ENCODE results near the gene IGF2. TPM values are rescaled to one million over a fixed set of nuclear protein-coding genes. Genes with fewer than 3 reads are reported as not detected.
"Not testable (repeated sequence)": the region's sequence is repeated elsewhere in the genome, so short reads cannot be mapped to it uniquely, and the experiment has no call there.

Gene IGF2
- polyA plus RNA-seq, 1 donor = 319 TPM

DNA sequence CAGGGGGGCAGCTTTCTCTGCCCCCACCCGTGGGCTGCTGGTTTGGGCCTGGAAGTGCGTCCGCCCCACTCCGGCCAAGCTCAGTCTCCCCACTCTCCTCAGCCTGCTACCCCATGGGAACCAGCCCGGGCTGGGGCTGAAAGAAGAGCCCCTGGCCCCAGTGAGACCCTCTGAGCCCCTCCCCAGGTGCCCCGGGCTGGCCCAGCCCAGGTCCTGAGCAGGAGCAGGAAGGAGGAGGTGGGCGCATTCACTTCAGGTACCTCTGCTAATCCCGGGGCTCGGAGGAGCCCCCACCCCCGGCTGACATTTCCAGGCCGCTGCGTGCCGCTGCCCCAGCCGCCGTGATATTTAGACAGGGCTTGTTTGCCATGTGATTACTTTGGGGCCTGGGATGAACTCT is 41.2 kb upstream of the IGF2 start:
- DNase-seq = no peak
- H3K4me3 ChIP-seq (ENCODE audit: low read length) = no peak overlapping the region
- no peak overlapping the region for H3K27ac ChIP-seq (ENCODE audit: low read length)
- no peaks in the 10 kb centered on the region for H3K4me1 ChIP-seq (ENCODE audit: control insufficient read depth, insufficient read depth, low read length)
- no peaks in the 10 kb centered on the region for H3K36me3 ChIP-seq (ENCODE audit: control insufficient read depth, insufficient read depth, low read length)
- H3K9me3 ChIP-seq (ENCODE audit: control insufficient read depth, low read depth, low read length) = no peaks in the 10 kb centered on the region
- no CpG with 5 or more reads among the region's 15 CpGs for WGBS (ENCODE audit: insufficient coverage, low lambda C conversion rate)
- H3K27me3 ChIP-seq (ENCODE audit: control insufficient read depth, insufficient read depth, low read length) = peaks cover 4% of the 10 kb centered on the region

DNA sequence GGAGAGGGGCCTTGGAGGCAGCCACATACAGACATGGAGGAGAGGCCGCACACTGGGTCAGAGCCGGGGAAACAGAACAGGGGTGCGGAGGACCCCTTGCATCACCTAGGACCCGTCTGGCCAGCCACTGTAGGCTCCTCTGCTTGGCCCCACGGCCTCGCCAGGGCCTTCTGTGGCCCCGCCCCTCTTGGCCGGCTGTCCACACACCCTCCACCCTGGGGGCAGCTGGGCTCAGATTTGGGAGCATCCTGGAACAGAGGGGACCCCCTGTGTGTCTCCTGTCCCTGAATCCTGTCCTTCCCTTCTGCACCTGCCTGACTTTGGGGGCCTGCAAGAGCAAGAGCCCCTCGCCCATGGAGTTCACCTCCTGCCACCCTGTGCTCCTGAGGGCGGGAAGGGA is 40.3 kb upstream of the IGF2 start:
- Histone ChIP-seq H3K36me3 (ENCODE audit: control insufficient read depth, insufficient read depth, low read length) (no peaks in the 10 kb centered on the region), H3K4me1 (ENCODE audit: control insufficient read depth, insufficient read depth, low read length) (no peaks in the 10 kb centered on the region), H3K27me3 (ENCODE audit: control insufficient read depth, insufficient read depth, low read length) (peaks cover 4% of the 10 kb centered on the region), H3K4me3 (ENCODE audit: low read length) (no peak overlapping the region), H3K27ac (ENCODE audit: low read length) (no peak overlapping the region), H3K9me3 (ENCODE audit: control insufficient read depth, low read depth, low read length) (no peaks in the 10 kb centered on the region)
- DNase-seq = no peak
- no CpG with 5 or more reads among the region's 10 CpGs for WGBS (ENCODE audit: insufficient coverage, low lambda C conversion rate)

DNA sequence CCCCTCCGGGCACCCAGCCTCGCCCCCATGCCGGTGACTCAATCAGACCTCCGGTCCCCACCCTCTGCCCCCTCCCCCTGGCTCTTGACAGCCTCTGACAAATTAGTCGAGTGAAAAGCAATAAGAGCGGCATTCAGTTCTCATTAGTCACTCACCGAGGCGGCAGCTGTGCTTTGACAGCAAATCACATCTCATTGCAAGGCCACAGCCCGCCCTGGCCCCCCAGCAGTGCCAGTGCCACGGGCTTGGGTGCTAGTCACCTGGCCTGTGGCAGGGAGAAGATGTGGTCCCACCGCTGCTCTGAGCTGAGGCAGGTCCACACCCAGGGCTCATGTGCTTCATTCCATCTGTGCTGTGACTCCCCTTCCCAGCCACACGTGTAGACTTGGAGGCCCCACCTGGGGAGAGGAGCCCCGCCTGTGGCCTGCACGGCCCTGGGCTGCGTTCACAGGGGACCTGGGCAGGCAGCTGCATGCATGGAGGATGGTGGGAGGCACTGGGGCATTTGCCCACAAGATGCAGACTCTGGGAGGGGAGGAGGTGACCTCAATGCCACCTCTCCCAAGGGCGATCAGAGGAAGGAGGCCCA is 39.8 kb upstream of the IGF2 start:
- H3K36me3 ChIP-seq (ENCODE audit: control insufficient read depth, insufficient read depth, low read length) = no peaks in the 10 kb centered on the region
- no peaks in the 10 kb centered on the region for H3K4me1 ChIP-seq (ENCODE audit: control insufficient read depth, insufficient read depth, low read length)
- H3K27me3 ChIP-seq (ENCODE audit: control insufficient read depth, insufficient read depth, low read length) = peaks cover 2% of the 10 kb centered on the region
- peak in 1 of 2 donors; percentile 39 for DNase-seq
- no CpG with 5 or more reads among the region's 16 CpGs for WGBS (ENCODE audit: insufficient coverage, low lambda C conversion rate)
- no peaks in the 10 kb centered on the region for H3K9me3 ChIP-seq (ENCODE audit: control insufficient read depth, low read depth, low read length)
- H3K4me3 ChIP-seq (ENCODE audit: low read length) = no peak overlapping the region
- no peak overlapping the region for H3K27ac ChIP-seq (ENCODE audit: low read length)

DNA sequence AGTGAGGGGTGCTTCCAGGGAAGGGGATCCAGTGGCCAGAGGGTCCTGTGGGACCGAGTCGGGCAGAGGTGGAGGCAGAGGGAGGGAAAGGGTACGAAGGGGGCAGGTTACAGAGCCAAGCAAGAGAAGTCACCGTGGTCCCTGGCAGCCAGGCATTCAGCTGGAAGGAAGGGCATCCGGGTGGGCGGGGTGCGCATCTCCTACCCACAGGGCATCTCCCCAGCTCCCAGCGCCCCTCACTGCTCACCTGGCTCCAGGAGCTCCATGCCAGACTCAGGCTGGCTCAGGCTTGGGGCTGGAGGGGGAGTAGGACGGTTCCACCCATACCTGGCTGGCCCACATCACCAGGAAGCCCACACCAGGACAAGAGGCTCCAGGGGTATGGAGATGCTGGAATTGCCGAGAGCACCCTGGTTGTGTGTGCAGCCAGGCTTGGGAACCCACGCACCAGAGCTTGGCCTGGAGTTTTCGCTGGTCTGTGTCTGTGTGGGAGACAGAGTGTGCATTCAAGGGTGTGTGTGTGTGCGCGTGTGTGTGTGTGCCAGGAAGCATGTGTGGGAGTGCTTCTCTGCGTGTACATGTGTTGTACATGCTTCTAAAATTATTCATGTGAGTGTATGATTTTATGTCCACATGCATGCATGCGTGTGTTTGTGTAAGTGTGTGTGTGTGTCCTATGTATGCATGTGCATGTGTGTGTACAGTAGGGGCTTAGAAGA is 39.0 kb upstream of the IGF2 start:
- H3K27me3 ChIP-seq (ENCODE audit: control insufficient read depth, insufficient read depth, low read length); H3K4me1 ChIP-seq (ENCODE audit: control insufficient read depth, insufficient read depth, low read length); H3K4me3 ChIP-seq (ENCODE audit: low read length); H3K27ac ChIP-seq (ENCODE audit: low read length); H3K9me3 ChIP-seq (ENCODE audit: control insufficient read depth, low read depth, low read length); DNase-seq; H3K36me3 ChIP-seq (ENCODE audit: control insufficient read depth, insufficient read depth, low read length): not testable (repeated sequence)
- WGBS (ENCODE audit: insufficient coverage, low lambda C conversion rate) = no CpG with 5 or more reads among the region's 16 CpGs

DNA sequence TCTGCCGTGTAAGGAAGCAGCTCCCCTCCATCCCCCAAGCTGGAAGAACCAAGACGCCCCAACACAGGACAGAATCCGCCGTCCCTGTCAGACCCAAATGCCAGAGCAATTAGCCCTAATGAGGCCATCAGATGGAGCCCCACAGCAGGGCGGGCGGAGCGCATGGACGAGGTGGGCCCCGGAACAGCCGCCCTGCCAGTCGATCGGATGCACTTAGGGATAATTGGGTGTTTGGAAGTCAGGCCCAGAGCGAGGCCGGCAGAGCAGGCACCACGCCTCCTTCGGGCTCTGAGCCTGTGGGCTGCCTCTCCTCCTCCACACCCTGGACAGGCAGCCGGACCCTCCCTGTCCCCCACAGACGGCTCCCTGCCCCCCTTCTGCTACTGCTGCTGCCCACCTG is 37.9 kb upstream of the IGF2 start:
- peaks cover 2% of the 10 kb centered on the region for H3K27me3 ChIP-seq (ENCODE audit: control insufficient read depth, insufficient read depth, low read length)
- H3K9me3 ChIP-seq (ENCODE audit: control insufficient read depth, low read depth, low read length) = no peaks in the 10 kb centered on the region
- H3K4me3 ChIP-seq (ENCODE audit: low read length) = no peak overlapping the region
- no peaks in the 10 kb centered on the region for H3K36me3 ChIP-seq (ENCODE audit: control insufficient read depth, insufficient read depth, low read length)
- no peak for DNase-seq
- no peak overlapping the region for H3K27ac ChIP-seq (ENCODE audit: low read length)
- WGBS (ENCODE audit: insufficient coverage, low lambda C conversion rate) = no CpG with 5 or more reads among the region's 18 CpGs
- no peaks in the 10 kb centered on the region for H3K4me1 ChIP-seq (ENCODE audit: control insufficient read depth, insufficient read depth, low read length)

DNA sequence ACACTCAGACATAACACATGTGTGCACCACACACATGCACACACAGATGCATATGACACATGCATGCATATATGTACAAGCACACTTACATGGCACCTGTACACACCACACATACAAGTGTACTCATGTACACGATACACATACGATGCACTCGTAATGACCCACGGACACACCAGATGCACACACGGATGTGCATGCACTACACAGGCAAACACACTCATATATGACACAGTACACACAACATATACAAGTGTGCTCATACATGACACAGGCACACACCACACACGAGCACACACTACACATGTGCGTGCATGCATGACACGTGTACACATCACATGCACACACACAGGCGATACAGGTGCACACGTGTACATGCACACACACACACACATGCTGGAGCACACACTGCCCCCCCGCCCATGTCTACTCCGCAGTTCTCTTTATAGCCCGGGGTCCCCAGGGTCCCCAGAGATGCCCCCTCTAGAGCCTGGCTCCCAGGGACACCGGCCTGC is 37.3 kb upstream of the IGF2 start:
- no peak overlapping the region for H3K27ac ChIP-seq (ENCODE audit: low read length)
- H3K4me1 ChIP-seq (ENCODE audit: control insufficient read depth, insufficient read depth, low read length) = no peaks in the 10 kb centered on the region
- peaks cover 3% of the 10 kb centered on the region for H3K27me3 ChIP-seq (ENCODE audit: control insufficient read depth, insufficient read depth, low read length)
- no peak overlapping the region for H3K4me3 ChIP-seq (ENCODE audit: low read length)
- no peaks in the 10 kb centered on the region for H3K36me3 ChIP-seq (ENCODE audit: control insufficient read depth, insufficient read depth, low read length)
- no peaks in the 10 kb centered on the region for H3K9me3 ChIP-seq (ENCODE audit: control insufficient read depth, low read depth, low read length)
- no peak for DNase-seq
- no CpG with 5 or more reads among the region's 14 CpGs for WGBS (ENCODE audit: insufficient coverage, low lambda C conversion rate)

DNA sequence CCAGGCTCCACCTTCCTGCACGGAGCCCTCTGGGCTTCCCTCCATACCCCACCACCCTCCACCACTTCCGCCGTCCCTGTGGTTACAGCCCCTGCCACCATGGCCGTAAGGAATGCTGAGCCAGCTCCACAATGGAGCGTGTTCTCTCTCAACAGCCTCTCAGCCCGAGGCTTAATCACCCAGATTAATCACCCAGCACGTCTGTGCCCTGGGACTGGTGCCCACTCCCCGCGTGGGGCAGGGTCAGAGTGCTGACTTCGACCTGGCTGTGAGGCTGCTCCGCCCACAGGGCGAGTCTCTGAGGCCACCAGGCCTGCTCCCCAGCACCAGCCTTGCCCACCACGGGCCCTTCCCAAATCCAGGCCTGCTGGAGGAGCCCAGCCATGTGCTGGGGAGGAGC is 36.5 kb upstream of the IGF2 start:
- Histone ChIP-seq H3K27me3 (ENCODE audit: control insufficient read depth, insufficient read depth, low read length) (peaks cover 3% of the 10 kb centered on the region), H3K4me3 (ENCODE audit: low read length) (no peak overlapping the region), H3K9me3 (ENCODE audit: control insufficient read depth, low read depth, low read length) (no peaks in the 10 kb centered on the region), H3K4me1 (ENCODE audit: control insufficient read depth, insufficient read depth, low read length) (no peaks in the 10 kb centered on the region), H3K36me3 (ENCODE audit: control insufficient read depth, insufficient read depth, low read length) (no peaks in the 10 kb centered on the region), H3K27ac (ENCODE audit: low read length) (no peak overlapping the region)
- WGBS (ENCODE audit: insufficient coverage, low lambda C conversion rate) = no CpG with 5 or more reads among the region's 13 CpGs
- no peak for DNase-seq

DNA sequence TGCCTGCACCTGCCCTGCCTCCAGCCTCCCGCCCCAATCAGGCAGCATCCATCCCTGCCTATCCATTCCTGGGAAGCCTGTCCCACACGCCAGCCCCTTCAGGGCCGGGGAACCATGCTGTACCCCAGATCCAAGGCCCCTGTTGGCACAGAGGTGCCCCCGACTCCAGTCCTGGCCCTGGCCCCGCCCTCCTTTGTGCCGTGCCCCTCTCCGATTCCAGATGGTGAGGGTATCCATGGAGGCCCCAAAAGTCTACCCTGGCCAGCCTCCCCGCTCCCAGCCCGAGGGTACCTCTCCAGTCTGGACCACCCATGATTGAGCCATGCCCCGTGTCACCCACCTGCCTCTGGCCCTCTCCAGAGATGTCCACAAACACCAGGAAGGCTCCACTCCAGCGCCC is 35.2 kb upstream of the IGF2 start:
- H3K27me3 ChIP-seq (ENCODE audit: control insufficient read depth, insufficient read depth, low read length) = peaks cover 3% of the 10 kb centered on the region
- no peaks in the 10 kb centered on the region for H3K9me3 ChIP-seq (ENCODE audit: control insufficient read depth, low read depth, low read length)
- H3K4me3 ChIP-seq (ENCODE audit: low read length) = no peak overlapping the region
- no CpG with 5 or more reads among the region's 11 CpGs for WGBS (ENCODE audit: insufficient coverage, low lambda C conversion rate)
- H3K36me3 ChIP-seq (ENCODE audit: control insufficient read depth, insufficient read depth, low read length) = no peaks in the 10 kb centered on the region
- H3K27ac ChIP-seq (ENCODE audit: low read length) = no peak overlapping the region
- H3K4me1 ChIP-seq (ENCODE audit: control insufficient read depth, insufficient read depth, low read length) = no peaks in the 10 kb centered on the region
- no peak for DNase-seq

DNA sequence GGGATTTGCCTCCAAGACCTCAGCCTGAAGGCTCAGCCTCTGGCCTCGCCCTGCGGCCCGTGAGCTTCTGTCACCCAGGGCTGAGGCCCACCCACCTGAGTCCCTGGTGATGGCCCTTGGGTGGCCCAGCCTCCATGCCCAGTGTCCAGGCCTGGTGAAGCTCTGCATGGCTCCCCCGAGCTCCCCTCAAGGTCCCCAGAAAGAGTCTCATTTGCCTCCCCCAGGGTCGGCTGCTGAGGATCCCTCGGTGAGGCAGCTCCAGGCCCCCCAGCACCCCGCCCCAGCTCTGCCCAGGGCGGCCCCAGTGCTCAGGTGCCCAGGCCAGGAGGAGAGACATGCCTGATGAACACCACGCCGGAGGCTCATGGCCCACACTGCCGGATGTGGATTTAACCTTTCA is 34.6 kb upstream of the IGF2 start:
- WGBS (ENCODE audit: insufficient coverage, low lambda C conversion rate) = no CpG with 5 or more reads among the region's 11 CpGs

DNA sequence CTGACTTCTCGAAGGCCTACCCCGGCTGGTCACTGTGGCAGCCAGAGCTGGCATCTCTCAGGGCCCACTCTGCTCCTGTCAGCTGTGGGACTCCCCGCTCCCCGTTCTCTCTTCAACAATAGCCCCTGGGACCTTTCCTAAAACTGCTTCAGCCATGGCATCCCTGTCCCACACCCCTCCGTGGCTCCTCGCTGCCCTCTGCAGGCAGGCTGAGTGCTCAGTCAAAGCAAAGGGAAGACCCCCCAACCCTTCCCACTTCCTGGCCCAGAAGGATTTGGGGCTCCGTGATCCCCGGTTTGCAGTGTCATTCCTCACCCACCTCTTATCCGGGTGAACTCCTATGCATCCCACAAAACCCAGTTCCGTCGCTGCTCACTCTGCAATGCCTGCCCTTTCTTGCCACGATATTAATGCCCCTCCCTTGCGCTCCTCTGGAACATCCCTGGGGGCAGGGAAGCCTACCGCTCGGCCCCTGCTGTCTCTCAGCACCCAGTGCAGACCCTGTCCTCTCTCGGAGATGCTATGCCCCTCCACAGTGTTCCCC is 34.0 kb upstream of the IGF2 start:
- no CpG with 5 or more reads among the region's 16 CpGs for WGBS (ENCODE audit: insufficient coverage, low lambda C conversion rate)
- no peaks in the 10 kb centered on the region for H3K36me3 ChIP-seq (ENCODE audit: control insufficient read depth, insufficient read depth, low read length)
- H3K27ac ChIP-seq (ENCODE audit: low read length) = no peak overlapping the region
- H3K4me3 ChIP-seq (ENCODE audit: low read length) = no peak overlapping the region
- H3K9me3 ChIP-seq (ENCODE audit: control insufficient read depth, low read depth, low read length) = no peaks in the 10 kb centered on the region
- no peak for DNase-seq
- peaks cover 3% of the 10 kb centered on the region for H3K27me3 ChIP-seq (ENCODE audit: control insufficient read depth, insufficient read depth, low read length)
- H3K4me1 ChIP-seq (ENCODE audit: control insufficient read depth, insufficient read depth, low read length) = no peaks in the 10 kb centered on the region

More for the DNA sequence above, 34.6 kb upstream of the IGF2 start:
- no peak for DNase-seq
- Histone ChIP-seq H3K27ac (ENCODE audit: low read length) (no peak overlapping the region), H3K27me3 (ENCODE audit: control insufficient read depth, insufficient read depth, low read length) (peaks cover 3% of the 10 kb centered on the region), H3K4me1 (ENCODE audit: control insufficient read depth, insufficient read depth, low read length) (no peaks in the 10 kb centered on the region), H3K36me3 (ENCODE audit: control insufficient read depth, insufficient read depth, low read length) (no peaks in the 10 kb centered on the region), H3K9me3 (ENCODE audit: control insufficient read depth, low read depth, low read length) (no peaks in the 10 kb centered on the region), H3K4me3 (ENCODE audit: low read length) (no peak overlapping the region)
